GM18858 (cell line): ENCODE data around the gene PPP2R1B.

Experiments used
- ATAC-seq: cut with Tn5 transposase; IDR thresholded peaks from one replicate; pipeline ENCODE4 v1.9.1; 2021; ENCODE audit not compliant: unreplicated experiment

The PPP2R1B gene

GRCh38 chr11:111749646-111750045 is 16.5 kb downstream of the PPP2R1B start:
- no peak for ATAC-seq

- no peak for ATAC-seq
Observed at GRCh38 chr11:111748035-111748804, 18.0 kb downstream of the PPP2R1B start.

GRCh38 chr11:111745719-111746504 is 20.3 kb downstream of the PPP2R1B start:
- ATAC-seq = no peak

DNA sequence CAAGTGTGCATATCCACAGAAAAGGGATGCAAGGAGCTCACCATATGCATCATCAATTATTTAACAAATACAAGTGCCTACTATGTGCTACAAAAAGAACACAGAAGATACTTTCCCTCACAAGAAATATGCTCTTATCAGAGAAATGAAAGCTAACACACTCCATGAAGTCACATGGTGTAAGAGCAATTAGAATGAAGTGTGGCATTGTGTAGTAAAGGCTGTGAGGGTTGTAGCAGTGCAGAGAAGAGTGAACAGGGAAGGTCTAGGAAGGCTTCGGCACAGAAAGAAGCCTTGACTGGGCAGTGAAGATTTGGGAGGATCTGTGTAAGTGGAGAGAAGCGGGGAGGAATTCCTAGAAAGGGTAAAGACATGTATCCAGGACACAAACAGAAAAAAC is 22.5 kb downstream of the PPP2R1B start:
- ATAC-seq = no peak

- ATAC-seq = no peak
Observed at GRCh38 chr11:111741751-111742150, 24.4 kb downstream of the PPP2R1B start.

DNA sequence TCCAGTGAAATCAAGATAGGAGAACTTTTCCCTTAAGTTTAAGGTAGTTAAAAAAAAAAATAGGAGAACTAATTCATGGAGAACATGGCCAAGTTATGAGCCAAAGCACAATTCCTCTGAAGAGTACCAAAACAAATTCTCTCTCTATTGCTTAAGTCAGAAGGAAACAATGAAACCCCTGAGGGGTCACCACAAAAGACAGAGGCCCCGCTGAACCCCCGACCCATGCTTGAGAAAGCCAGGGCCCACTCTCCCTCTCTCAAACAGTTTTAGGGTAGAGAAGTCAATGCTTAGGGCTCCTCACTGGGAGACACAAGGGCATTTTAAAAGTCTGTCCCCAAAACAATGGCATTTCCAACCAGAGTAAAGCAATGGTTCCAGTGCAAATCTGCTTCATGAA is 26.9 kb downstream of the PPP2R1B start:
- no peak for ATAC-seq

GRCh38 chr11:111737444-111738210 is 28.6 kb downstream of the PPP2R1B start:
- ATAC-seq = no peak

DNA sequence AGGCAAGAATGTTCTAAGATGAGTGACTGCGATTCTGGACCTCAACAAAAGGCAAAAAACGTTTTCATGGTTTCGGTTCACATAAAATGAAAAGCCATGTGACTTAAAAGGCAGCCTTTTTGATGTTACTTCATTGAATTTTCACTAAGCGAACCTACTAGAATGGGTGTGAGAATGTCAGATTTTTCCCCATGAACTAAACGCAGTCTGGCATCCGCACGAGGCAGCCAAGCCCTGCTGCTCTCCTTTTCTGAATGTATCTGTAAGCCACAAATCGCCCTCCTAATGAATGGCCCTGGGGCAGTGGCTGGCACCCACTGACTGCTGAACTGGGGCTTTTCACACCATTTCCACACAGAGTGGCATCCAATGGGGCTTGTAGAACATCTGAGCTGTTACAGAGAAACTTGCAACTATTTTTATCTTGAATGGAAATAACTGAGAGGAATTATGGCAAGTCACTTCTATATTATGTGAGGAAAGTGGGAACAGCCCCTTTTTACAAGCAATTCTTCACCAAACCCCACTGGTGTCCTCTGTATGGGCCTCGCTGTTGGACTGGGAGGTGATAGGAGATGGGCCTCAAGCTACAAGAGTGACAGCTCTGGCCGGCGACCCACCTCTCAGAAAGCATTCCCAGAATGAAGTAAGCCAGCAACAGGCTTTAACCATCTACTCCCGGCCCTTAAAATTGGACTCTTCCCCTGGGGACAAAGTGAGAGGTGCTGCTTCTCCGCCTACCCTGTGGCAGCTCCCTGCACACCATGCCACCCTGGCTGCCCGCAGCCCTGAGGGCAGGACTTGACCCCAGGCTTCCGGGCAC is 29.4 kb downstream of the PPP2R1B start:
- ATAC-seq = no peak

DNA sequence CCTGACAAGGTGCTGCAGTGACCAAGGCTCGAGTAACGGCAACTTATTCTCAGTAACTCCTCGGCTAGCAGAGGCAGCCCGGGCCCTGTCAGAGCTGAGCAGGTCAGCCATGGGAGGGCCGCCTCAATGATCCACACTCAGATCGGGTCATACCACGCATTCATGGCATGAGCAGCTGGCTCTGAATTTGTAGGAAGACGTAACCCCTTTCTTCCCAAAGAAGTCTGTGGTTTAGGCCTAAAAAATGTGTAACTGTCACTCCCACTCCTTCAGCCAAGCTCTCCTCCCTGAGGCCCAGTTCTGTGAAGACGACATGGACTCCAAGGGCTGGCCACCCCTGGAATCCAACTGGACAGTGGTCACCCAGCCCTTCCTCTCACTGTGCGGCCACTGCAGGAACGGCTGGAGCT is 30.0 kb downstream of the PPP2R1B start:
- ATAC-seq = no peak

DNA sequence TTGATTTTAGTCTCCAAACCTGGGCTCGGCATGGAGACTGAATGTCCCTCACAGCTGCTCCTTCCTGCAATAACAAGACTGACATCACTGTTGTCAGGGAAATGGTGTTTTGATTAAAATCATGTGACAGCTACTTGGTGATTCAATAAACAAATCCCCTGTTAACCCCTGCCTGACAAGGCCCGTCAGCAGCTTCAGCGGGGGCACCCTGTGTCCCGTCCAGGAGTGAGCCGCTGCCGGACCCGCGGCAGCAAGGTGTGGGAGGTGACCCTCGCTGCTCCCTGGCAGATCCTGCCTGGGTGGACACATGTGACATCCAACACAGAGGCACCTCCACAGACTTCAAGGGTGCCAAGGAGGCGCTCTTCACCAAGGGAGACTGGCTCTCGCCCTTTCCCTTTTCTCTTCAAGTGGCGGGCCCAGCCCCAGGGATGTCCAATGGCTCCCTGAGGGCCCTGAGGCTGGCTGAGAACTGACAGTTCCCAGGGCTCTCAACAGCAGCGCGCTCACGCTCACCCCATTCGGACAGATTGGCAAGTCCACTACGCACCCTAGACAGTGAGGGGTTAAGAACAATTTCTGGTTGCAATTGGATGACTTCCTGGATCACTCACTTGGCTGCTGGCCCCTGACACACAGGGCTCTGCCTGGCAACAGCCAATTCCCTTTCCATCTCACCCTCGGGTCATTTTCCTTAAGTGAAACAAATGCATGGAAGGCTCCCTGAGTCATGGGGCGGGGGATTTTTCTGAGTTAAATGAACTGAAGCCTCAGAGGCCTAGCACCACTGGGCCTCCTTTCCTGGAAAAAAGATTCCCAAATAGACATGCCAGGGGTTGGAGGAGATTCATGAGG is 30.7 kb downstream of the PPP2R1B start:
- no peak for ATAC-seq

DNA sequence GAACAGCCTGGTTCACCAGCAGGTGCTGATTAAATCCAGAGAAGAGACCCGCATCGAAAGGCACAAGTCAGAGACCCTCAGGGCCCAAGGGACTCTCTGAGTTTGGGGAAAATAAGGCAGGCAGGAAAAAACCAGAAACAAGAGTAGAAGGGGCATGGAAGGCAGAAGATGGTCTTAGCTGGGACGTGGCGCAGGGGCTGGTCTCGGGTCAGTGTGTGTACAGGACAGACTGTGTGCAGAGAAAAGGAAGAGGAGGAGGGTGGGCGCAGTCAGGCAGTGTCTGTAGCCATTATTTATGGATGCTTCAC is 31.3 kb downstream of the PPP2R1B start:
- no peak for ATAC-seq

DNA sequence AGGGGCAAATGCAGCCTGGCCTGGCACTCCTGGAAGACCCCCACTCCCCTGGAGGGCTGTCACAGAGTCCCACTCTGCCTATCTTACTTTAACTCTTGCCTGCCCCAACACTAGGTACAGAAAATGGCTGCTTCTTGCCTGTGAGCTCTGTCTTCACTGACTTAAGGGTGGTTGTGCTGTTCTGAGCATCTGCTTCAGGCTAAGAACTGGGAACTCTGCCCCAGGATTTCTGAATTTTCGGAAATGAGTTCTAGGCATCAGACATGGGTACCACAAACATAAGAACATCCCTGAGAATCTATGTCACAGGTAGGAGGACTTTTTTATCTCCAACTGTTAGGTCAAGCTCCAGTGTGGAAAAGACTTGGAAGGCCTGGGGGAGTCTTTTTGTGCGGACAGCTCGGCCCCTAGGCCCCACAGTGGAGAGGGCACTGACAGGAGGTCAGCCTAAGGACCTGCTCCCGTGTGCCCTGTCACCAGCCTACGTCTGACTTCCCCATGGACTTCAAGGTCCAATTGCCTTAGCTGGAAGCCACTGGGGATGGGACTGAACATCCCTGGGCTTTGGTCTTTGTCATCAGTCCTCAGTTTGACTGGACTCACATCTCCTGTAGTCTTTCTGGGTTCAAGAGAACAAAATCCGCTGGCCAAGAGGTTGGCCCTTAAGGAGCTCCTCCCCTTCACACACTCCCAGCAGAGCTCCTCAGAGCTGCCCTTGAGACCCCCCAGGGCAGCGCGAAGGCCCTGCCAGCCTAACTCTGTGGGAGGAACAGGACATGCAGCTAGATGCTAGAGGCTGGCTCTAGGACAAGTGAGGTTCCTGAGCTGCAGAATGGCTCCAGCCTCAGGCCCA is 31.9 kb downstream of the PPP2R1B start:
- no peak for ATAC-seq

DNA sequence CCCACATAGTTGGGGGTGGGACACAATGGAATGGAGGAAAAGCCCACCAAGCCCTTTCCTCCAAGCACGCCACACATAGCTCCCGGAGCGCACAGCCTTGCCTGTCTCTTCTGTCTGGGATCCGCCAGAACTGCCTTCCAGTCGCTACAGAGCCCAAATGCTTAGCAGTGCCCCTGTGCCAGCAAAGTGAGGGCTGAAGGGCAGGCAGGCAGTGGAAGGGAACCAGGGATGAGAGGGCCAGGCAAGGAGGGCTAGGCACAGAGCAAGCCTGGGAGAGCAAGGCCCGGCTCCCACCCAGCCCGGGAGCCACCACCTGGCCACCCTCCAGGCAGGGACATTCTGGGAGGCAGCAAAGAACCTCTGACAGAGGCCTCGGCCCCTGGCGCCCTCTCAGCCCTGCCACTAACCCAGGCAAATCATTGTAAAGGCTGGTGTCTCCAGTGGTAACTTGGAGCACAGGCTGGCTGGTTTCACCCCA is 32.5 kb downstream of the PPP2R1B start:
- no peak for ATAC-seq

DNA sequence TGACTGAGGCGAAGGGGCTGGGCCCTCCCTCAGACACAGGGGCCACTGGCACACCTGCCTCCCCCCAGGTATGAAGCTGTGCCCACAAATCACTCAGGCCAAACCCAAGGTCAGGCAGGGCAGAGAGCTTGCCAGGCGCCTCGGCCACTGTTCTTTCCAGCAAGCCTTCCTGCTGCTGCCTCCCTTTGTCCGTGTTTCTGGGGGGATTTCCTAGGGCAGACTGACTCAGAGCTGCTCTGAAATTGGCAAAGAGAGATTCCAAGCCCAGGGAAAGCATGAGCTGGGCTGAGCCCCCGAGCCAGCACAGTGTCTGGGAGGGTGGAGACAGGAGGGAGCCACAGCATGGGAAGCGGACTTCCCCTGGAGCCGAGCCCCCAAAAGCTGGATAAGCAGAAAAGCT is 33.2 kb downstream of the PPP2R1B start:
- ATAC-seq = no peak

- ATAC-seq = no peak
Observed at GRCh38 chr11:111731821-111732220, 34.4 kb downstream of the PPP2R1B start.

DNA sequence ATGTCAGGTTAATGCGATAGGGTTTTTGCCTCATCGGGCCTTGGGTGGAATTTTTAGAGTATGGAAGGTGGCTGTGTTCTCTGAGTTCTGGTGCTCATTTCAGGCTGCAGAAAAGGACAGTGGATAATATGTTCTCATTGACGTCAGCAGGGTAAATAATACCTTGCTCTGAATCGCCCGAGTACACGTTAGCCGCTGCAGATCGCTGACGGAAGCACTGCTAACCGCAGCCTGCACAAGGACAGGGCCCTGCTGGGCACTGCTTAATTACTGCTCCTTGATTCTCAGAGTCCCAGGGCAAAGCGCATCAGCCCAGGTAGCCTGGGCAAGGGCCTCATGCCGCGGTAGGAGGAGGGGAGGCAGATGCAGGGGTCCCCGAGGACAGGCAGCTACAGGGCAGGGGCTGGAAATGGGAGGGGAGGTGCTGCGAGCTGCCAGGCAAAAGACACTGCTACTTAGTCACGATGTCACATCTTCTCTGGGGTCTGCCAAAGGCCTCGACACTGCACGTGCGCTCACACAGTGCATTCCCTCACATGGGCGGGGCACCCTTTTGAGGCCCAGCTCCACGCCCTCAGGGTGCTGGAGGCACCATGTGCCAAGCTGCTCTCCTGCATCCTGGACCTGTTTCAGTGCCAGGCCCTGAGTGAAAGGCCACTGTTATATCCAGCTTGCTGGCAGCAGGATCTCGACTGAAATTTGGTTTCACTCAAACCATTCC is 35.2 kb downstream of the PPP2R1B start:
- ATAC-seq = no peak

DNA sequence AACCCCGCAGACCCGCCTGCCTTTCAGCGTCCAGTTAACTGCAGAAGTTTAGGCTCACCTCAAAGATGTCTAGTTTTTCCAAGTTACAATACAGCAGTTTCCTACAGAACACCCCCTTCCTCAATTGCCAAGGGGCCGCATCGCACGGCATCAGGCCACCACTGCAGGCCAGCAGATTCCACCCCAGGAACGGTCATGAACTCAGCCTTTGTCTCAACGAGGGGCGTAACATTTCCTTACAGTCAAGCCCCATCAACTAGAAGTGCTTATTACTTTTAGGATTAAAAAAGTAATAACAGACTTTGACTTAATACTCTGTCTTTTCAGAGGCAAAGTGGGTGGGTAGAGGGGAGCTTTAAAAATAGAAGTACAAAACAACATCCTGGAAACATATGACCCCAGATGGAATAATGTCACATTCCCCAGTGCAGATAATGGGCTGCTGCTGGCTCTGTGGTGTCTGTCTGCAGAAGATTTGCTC is 36.3 kb downstream of the PPP2R1B start:
- no peak for ATAC-seq
